ENCODE data around the gene UGT1A10. TPM values are rescaled to one million over a fixed set of nuclear protein-coding genes. Genes with fewer than 3 reads are reported as not detected.

Gene UGT1A10
- total RNA-seq, 1 experiment from 2014 or later = not detected

- TF ChIP-seq REST (IDR thresholded peaks at IDR 0.05; ENCODE audit: low read depth) (no peak), ELF1 (IDR thresholded peaks at IDR 0.05; ENCODE audit: borderline replicate concordance, low read depth) (no peak), JUND (IDR thresholded peaks at IDR 0.05) (no peak)
Measured at GRCh38 chr2:233775414-233775813, 139.2 kb downstream of the UGT1A10 start (continued).

DNA sequence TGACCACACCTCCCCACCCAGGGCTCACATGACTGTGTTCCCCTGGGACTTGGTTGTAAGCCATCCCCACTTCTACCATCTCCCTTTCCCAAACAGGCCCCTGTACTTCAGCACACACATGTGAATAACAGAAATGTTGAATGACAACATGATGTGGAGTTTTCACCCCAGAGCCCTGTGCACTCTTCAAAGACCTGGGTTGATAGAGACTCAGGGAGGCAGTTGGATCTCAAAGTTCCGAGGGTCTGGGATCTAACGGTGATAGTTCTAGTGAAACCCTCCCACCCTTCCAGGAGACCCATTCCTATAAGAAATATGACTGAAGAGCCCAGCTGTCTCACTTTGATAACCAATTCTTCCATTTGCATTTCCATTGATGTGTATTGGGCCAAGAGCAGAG lies 141.8 kb downstream of the UGT1A10 start, which contains the start of gene MROH2A:
MROH2A (plus strand) TSS at position 301 of the 400 bp plus-strand sequence. CDS start 1,029 bp downstream, outside the sequence.
- ATAC-seq = no peak
- ChIA-PET RAD21 (ENCODE audit: low non-redundant PET in 1 of 2, low total read pairs in 2 of 2, uncharacterized antibody in 2 of 2, unreplicated experiment in 2 of 2) (no interaction called here), POLR2A (no interaction called here), CTCF (no interaction called here)
- Histone ChIP-seq H3K9me3 (ENCODE audit: control insufficient read depth in 1 of 2, insufficient read depth in 1 of 2, low read depth in 1 of 2, low read length in 2 of 2) (no peaks in the 10 kb centered on the region), H3K27ac (ENCODE audit: low read depth, low read length) (no peak within 1 kb of the TSS), H4K20me1 (ENCODE audit: insufficient read depth) (no peaks in the 10 kb centered on the region), H3K36me3 (ENCODE audit: control insufficient read depth in 1 of 2, insufficient read depth in 2 of 2, low read length in 2 of 2) (no peaks in the 10 kb centered on the region), H3K9ac (ENCODE audit: low read length) (no peak within 1 kb of the TSS), H3K4me2 (ENCODE audit: low read length) (no peak within 1 kb of the TSS), H3K4me1 (ENCODE audit: control insufficient read depth in 1 of 2, insufficient read depth in 2 of 2, low read length in 2 of 2) (no peaks in the 10 kb centered on the region), H2AFZ (ENCODE audit: low read depth, low read length, poor library complexity, severe bottlenecking) (no peak within 1 kb of the TSS), H3K79me2 (ENCODE audit: insufficient read depth, low read length) (no peaks in the 10 kb centered on the region), H3K27me3 (ENCODE audit: insufficient read depth, low read length) (no peaks in the 10 kb centered on the region), H3K4me3 (replicated peaks in 1 of 2; ENCODE audit: low read depth in 1 of 2, low read length in 2 of 2) (no peak within 1 kb of the TSS), H3K9me2 (ENCODE audit: insufficient read depth) (no peaks in the 10 kb centered on the region)
- no TSS peak for BruUV-seq (replicated peaks)
- no peak for DNase-seq (ENCODE audit: low read depth, low spot score)
- intact Hi-C loops (cut with micrococcal nuclease) = no loop called here
- TF ChIP-seq ATF3 (IDR thresholded peaks at IDR 0.05) (no peak), SP1 (IDR thresholded peaks at IDR 0.05; ENCODE audit: low read depth) (no peak), ZBTB33 (IDR thresholded peaks at IDR 0.05; ENCODE audit: extremely low read depth, insufficient replicate concordance, low read length) (no peak), SIN3A (IDR thresholded peaks at IDR 0.05; ENCODE audit: low read depth) (no peak), TCF7L2 (IDR thresholded peaks at IDR 0.05; ENCODE audit: borderline replicate concordance, extremely low read depth, insufficient read depth, insufficient read length) (no peak), CEBPB (IDR thresholded peaks at IDR 0.05; ENCODE audit: low read depth) (no peak), CBX3 (IDR thresholded peaks at IDR 0.05; ENCODE audit: low read depth) (no peak), ZFX (IDR thresholded peaks at IDR 0.05) (no peak), RAD21 (IDR thresholded peaks at IDR 0.05; ENCODE audit: low read depth) (no peak), FOSL1 (IDR thresholded peaks at IDR 0.05; ENCODE audit: low read depth) (no peak), JUND (IDR thresholded peaks at IDR 0.05) (no peak), ZNF274 (IDR thresholded peaks at IDR 0.05; ENCODE audit: low read depth, low read length) (no peak), EZH2phosphoT487 (IDR thresholded peaks at IDR 0.05; ENCODE audit: borderline replicate concordance) (no peak), SRF (IDR thresholded peaks at IDR 0.05; ENCODE audit: low read depth) (no peak), REST (IDR thresholded peaks at IDR 0.05; ENCODE audit: low read depth) (no peak), ELF1 (IDR thresholded peaks at IDR 0.05; ENCODE audit: borderline replicate concordance, low read depth) (no peak)
- TF ChIP-seq, protein P1, sequence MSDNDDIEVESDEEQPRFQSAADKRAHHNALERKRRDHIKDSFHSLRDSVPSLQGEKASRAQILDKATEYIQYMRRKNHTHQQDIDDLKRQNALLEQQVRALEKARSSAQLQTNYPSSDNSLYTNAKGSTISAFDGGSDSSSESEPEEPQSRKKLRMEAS (IDR thresholded peaks at IDR 0.05) = no peak

Data from HCT116 (cell line).